ENCODE measurements around the gene SEC14L1.

Gene SEC14L1

GRCh38 chr17:77182205-77183172, 41.7 kb downstream of the SEC14L1 start:
- peak; percentile 70 for DNase-seq (ENCODE audit: low read depth)
- H3K4me3 ChIP-seq (ENCODE audit: low read depth, low read length), result peak overlapping the region; percentile 17
- no peak for TF ChIP-seq POLR2A (IDR thresholded peaks at IDR 0.05; ENCODE audit: extremely low read depth, insufficient read length)
- TF ChIP-seq, protein P1, sequence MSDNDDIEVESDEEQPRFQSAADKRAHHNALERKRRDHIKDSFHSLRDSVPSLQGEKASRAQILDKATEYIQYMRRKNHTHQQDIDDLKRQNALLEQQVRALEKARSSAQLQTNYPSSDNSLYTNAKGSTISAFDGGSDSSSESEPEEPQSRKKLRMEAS (IDR thresholded peaks at IDR 0.05; ENCODE audit: low read depth, low read length), result peak; percentile 26; the same call in 1 of the 2 replicates

DNA sequence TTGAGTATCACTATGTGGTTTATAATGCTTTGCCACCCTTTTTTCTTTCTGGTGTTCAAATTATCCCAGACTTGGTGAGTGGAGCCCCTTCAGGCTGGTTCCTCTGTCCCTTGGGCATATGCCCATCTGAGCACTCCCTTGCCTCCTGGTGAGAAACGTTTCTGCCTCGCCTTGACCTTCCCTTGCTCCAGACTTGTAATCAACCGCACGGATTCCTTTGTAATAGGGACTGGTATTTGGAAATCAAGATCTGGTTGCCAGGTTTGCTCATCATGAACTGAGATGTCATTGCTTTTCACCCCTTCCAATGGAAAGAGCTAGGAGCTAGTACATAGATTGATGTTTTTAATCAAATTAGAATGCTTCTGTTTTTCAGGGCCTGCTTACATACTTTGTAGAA, 43.7 kb downstream of the SEC14L1 start:
- DNase-seq (ENCODE audit: low read depth), result no peak
- TF ChIP-seq POLR2A (IDR thresholded peaks at IDR 0.05; ENCODE audit: extremely low read depth, insufficient read length) (no peak), MYC (IDR thresholded peaks at IDR 0.05; ENCODE audit: low read depth, low read length) (no peak)
- TF ChIP-seq, protein P2, sequence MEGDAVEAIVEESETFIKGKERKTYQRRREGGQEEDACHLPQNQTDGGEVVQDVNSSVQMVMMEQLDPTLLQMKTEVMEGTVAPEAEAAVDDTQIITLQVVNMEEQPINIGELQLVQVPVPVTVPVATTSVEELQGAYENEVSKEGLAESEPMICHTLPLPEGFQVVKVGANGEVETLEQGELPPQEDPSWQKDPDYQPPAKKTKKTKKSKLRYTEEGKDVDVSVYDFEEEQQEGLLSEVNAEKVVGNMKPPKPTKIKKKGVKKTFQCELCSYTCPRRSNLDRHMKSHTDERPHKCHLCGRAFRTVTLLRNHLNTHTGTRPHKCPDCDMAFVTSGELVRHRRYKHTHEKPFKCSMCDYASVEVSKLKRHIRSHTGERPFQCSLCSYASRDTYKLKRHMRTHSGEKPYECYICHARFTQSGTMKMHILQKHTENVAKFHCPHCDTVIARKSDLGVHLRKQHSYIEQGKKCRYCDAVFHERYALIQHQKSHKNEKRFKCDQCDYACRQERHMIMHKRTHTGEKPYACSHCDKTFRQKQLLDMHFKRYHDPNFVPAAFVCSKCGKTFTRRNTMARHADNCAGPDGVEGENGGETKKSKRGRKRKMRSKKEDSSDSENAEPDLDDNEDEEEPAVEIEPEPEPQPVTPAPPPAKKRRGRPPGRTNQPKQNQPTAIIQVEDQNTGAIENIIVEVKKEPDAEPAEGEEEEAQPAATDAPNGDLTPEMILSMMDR (IDR thresholded peaks at IDR 0.05; ENCODE audit: low read depth, low read length), result no peak
- TF ChIP-seq, protein P1 (IDR thresholded peaks at IDR 0.05; ENCODE audit: low read depth, low read length), result no peak
- H3K4me3 ChIP-seq (ENCODE audit: low read depth, low read length), result no peak overlapping the region

- TF ChIP-seq POLR2A (IDR thresholded peaks at IDR 0.05; ENCODE audit: extremely low read depth, insufficient read length), result no peak
- TF ChIP-seq, protein P1 (IDR thresholded peaks at IDR 0.05; ENCODE audit: low read depth, low read length), result no peak
- H3K4me3 ChIP-seq (ENCODE audit: low read depth, low read length), result no peak overlapping the region
- DNase-seq (ENCODE audit: low read depth), result no peak
Measured at GRCh38 chr17:77185137-77185536, 44.4 kb downstream of the SEC14L1 start.

- H3K4me3 ChIP-seq (ENCODE audit: low read depth, low read length), result no peak overlapping the region
- TF ChIP-seq MYC (IDR thresholded peaks at IDR 0.05; ENCODE audit: low read depth, low read length) (no peak), POLR2A (IDR thresholded peaks at IDR 0.05; ENCODE audit: extremely low read depth, insufficient read length) (no peak)
- TF ChIP-seq, protein P2 (IDR thresholded peaks at IDR 0.05; ENCODE audit: low read depth, low read length), result no peak
- TF ChIP-seq, protein P1 (IDR thresholded peaks at IDR 0.05; ENCODE audit: low read depth, low read length), result no peak
- DNase-seq (ENCODE audit: low read depth), result peak; percentile 28
Measured at GRCh38 chr17:77186141-77186604, 45.4 kb downstream of the SEC14L1 start.

DNA sequence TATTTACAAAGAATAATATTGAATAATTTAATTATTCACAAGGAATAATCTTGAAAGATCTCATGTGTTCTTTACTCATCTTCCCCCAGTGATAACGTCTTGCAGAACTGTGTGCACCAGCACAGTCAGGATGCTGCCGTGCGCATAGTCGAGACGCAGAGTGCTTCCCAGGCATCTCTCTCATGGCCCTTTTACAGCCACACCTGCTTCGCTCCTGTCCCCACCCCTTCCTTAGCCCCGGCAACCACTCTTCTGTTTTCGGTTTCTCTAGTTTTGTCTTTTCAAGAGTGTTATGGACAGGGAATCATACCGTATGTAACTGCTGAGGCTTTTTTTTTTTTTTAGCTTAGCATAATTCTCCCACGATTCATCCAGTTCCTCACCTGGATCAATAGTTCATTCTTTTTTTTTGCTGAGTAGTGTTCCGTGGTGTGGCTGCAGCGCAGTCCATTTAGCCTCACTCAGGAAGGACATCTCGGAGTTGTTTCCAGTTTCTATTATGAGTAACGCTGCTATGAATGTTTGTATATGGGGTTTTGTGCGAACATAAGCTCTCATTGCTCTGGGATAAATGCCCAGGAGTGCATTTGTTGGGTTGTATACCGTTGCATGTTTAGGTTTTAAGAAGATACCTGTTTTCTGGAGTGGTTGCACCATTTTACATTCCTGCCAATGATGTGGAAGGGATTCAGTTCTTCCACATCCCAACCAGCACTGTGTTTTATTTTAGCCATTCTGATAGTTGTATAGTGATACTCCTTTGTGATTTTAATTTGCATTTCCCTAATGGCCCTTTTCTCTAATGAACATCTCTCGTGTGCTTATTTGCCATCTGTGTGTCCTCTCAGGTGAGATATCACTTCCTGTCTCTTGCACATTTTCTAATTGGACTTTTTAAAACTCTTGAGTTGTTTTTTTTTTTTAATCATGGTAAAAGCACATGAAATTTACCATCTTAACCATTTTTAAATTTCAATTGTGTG, 47.6 kb downstream of the SEC14L1 start:
- H3K4me3 ChIP-seq (ENCODE audit: low read depth, low read length), result no peak overlapping the region
- no peak for DNase-seq (ENCODE audit: low read depth)
- TF ChIP-seq, protein P1 (IDR thresholded peaks at IDR 0.05; ENCODE audit: low read depth, low read length), result no peak
- TF ChIP-seq, protein P2 (IDR thresholded peaks at IDR 0.05; ENCODE audit: low read depth, low read length), result no peak
- TF ChIP-seq MYC (IDR thresholded peaks at IDR 0.05; ENCODE audit: low read depth, low read length) (no peak), POLR2A (IDR thresholded peaks at IDR 0.05; ENCODE audit: extremely low read depth, insufficient read length) (no peak)

GRCh38 chr17:77189148-77189547, 48.4 kb downstream of the SEC14L1 start:
- H3K4me3 ChIP-seq (ENCODE audit: low read depth, low read length), result no peak overlapping the region
- no peak for DNase-seq (ENCODE audit: low read depth)
- TF ChIP-seq, protein P1 (IDR thresholded peaks at IDR 0.05; ENCODE audit: low read depth, low read length), result no peak
- TF ChIP-seq, protein P2 (IDR thresholded peaks at IDR 0.05; ENCODE audit: low read depth, low read length), result no peak
- TF ChIP-seq POLR2A (IDR thresholded peaks at IDR 0.05; ENCODE audit: extremely low read depth, insufficient read length) (no peak), MYC (IDR thresholded peaks at IDR 0.05; ENCODE audit: low read depth, low read length) (no peak)

Measured in NB4 (cell line).